Measurements from ENCODE around the gene CMTM2. TPM values are rescaled to one million over a fixed set of nuclear protein-coding genes. Genes with fewer than 3 reads are reported as not detected.

The CMTM2 gene
- total and polyA plus RNA-seq, 9 of the 15 experiments (the other 6 are each of a cell fraction or from before 2014, with no cell fraction given) = not detected

DNA sequence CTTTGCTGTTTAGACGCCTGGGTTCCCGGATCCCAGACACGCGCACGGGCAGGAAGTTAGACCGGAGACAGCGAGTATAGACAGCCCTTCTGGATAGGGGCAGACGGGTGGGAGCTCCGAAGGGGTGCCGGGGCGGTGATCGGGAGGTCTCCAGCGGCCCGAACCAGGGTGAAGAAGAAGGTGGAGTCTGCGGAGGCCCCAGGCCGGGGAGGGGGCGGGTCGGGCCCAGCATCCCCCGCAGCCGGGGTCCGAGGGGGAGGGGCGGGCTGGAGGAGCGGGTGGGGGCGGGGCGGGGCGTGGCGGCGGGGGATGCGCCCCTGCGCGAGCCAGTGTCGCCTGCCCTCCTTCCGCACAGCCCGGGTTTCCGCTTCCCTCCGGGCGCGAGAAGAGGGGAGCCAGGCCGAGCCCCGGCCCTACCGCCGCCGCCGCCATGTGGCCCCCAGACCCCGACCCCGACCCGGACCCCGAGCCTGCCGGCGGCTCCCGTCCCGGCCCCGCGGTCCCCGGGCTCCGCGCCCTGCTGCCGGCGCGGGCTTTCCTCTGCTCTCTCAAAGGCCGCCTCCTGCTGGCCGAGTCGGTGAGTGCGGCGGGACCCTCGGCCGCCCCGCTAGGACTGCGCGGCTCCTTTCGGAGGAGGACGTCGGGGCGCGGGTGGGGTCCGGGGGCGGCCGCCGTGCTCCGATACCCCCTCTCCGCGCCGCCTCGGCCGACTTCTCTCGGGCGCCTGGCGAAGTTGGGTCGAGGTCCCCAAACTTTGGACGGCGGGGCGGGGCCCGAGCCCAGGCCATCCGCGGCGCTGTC, 25.3 kb downstream of the CMTM2 start, which contains the start of gene CMTM3 (continued):
- TF ChIP-seq, protein P1, sequence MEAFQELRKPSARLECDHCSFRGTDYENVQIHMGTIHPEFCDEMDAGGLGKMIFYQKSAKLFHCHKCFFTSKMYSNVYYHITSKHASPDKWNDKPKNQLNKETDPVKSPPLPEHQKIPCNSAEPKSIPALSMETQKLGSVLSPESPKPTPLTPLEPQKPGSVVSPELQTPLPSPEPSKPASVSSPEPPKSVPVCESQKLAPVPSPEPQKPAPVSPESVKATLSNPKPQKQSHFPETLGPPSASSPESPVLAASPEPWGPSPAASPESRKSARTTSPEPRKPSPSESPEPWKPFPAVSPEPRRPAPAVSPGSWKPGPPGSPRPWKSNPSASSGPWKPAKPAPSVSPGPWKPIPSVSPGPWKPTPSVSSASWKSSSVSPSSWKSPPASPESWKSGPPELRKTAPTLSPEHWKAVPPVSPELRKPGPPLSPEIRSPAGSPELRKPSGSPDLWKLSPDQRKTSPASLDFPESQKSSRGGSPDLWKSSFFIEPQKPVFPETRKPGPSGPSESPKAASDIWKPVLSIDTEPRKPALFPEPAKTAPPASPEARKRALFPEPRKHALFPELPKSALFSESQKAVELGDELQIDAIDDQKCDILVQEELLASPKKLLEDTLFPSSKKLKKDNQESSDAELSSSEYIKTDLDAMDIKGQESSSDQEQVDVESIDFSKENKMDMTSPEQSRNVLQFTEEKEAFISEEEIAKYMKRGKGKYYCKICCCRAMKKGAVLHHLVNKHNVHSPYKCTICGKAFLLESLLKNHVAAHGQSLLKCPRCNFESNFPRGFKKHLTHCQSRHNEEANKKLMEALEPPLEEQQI (IDR thresholded peaks at IDR 0.05) = no peak
- TF ChIP-seq LARP7 (IDR thresholded peaks at IDR 0.05) (no peak), RBM22 (IDR thresholded peaks at IDR 0.05; ENCODE audit: low read depth, low read length, poor library complexity, severe bottlenecking) (peak; percentile 52), SMARCA5 (IDR thresholded peaks at IDR 0.05) (no peak), SIN3B (IDR thresholded peaks at IDR 0.05; ENCODE audit: low read depth) (0 out of 2 replicates have a peak, but pooled peaks have one; percentile 25), ASH1L (IDR thresholded peaks at IDR 0.05; ENCODE audit: borderline replicate concordance, low read depth, partially characterized antibody) (no peak), EGR1 (conservative IDR thresholded peaks at IDR 0.05) (peak; percentile 63), STAT5B (CRISPR knock-in tag; IDR thresholded peaks at IDR 0.05) (no peak), ZNF274 (IDR thresholded peaks at IDR 0.05; ENCODE audit: borderline replicate concordance, low read depth, low read length) (no peak), MTA2 (IDR thresholded peaks at IDR 0.05; ENCODE audit: low read depth) (no peak), FOSL1 (tag; conservative IDR thresholded peaks at IDR 0.05) (0 out of 2 replicates have a peak, but pooled peaks have one; percentile 12), ZBTB7A (IDR thresholded peaks at IDR 0.05; ENCODE audit: borderline replicate concordance, control insufficient read depth, low read depth, low read length) (peak; percentile 98), RBBP5 (IDR thresholded peaks at IDR 0.05; ENCODE audit: borderline replicate concordance, insufficient read depth, low read length, poor library complexity, severe bottlenecking) (peak; percentile 30), RBFOX2 (IDR thresholded peaks at IDR 0.05; ENCODE audit: low read depth, low read length) (peak; percentile 69), NONO (IDR thresholded peaks at IDR 0.05; ENCODE audit: low read depth in 2 of 2, low read length in 1 of 2) (0 out of 4 replicates have a peak, but pooled peaks of 1 of the 2 experiments have one; percentile 51), STAG1 (CRISPR knock-in tag; IDR thresholded peaks at IDR 0.05; ENCODE audit: borderline replicate concordance) (peak; percentile 47; the same call in 1 of the 2 replicates), SMC3 (conservative IDR thresholded peaks at IDR 0.05; ENCODE audit: insufficient read depth, low read depth, low read length) (0 out of 2 replicates have a peak, but pooled peaks have one; percentile 25), YY1 (IDR thresholded peaks at IDR 0.05; ENCODE audit: borderline replicate concordance in 1 of 3, control insufficient read depth in 1 of 3, extremely low read depth in 1 of 3, insufficient read depth in 3 of 3, insufficient read length in 1 of 3, insufficient replicate concordance in 2 of 3, low read depth in 1 of 3, low read length in 2 of 3) (peak in 1 of 3 experiments; percentile 29)
- TF ChIP-seq, protein P2, sequence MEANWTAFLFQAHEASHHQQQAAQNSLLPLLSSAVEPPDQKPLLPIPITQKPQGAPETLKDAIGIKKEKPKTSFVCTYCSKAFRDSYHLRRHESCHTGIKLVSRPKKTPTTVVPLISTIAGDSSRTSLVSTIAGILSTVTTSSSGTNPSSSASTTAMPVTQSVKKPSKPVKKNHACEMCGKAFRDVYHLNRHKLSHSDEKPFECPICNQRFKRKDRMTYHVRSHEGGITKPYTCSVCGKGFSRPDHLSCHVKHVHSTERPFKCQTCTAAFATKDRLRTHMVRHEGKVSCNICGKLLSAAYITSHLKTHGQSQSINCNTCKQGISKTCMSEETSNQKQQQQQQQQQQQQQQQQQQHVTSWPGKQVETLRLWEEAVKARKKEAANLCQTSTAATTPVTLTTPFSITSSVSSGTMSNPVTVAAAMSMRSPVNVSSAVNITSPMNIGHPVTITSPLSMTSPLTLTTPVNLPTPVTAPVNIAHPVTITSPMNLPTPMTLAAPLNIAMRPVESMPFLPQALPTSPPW (CRISPR knock-in tag; IDR thresholded peaks at IDR 0.05) = peak; percentile 88
- TF ChIP-seq, protein P3, sequence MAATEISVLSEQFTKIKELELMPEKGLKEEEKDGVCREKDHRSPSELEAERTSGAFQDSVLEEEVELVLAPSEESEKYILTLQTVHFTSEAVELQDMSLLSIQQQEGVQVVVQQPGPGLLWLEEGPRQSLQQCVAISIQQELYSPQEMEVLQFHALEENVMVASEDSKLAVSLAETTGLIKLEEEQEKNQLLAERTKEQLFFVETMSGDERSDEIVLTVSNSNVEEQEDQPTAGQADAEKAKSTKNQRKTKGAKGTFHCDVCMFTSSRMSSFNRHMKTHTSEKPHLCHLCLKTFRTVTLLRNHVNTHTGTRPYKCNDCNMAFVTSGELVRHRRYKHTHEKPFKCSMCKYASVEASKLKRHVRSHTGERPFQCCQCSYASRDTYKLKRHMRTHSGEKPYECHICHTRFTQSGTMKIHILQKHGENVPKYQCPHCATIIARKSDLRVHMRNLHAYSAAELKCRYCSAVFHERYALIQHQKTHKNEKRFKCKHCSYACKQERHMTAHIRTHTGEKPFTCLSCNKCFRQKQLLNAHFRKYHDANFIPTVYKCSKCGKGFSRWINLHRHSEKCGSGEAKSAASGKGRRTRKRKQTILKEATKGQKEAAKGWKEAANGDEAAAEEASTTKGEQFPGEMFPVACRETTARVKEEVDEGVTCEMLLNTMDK (IDR thresholded peaks at IDR 0.05; ENCODE audit: borderline replicate concordance, insufficient read depth, low read depth, low read length, poor library complexity, severe bottlenecking) = peak; percentile 75

Data from K562 (cell line).